ENCODE results near the gene PDE11A.
A peak's percentile ranks its signal among the peaks of the same experiment; 100 is the strongest.

Gene PDE11A

GRCh38 chr2:177756336-177756735 lies 316.2 kb downstream of the PDE11A start:
- DNase-seq: no peak

- no peak for DNase-seq
These were observed 318.1 kb downstream of the PDE11A start for GRCh38 chr2:177754492-177754873.

DNA sequence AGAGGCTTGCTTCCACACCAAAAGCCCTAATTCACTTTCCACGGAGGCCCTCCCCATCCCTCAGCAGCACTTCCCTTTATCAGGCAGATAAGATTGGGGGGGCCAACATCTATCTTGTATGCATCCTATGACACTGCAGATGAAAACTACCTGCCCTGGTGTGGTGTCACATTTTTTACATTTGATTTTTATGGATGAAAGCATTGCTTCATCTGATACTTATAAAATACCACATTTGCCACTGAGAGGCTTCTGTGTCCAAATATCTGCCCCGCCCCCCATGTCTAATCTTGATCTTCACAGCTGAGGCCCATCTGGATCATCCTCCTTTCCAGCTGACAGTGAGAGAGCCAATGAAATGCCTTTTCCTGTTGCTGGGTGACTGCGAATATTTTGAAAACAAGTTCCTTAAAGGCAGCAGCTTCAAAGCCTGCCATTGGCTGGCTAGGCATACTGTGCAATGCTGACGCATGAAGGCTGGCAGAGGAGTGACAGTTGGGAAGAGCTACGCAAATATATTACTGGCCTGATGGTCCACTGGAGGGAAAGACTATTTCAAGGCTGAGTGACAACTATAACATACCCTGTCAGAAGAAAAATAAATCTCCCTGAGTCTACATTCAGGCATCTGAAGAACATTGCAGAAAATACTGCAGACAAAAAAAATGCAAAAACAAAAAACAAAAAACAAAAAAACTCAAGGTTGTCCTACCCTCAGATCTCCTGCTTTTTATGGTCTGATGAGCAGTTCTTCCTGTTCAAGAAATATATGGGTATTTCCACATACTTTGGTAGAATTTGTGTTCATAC lies 318.7 kb downstream of the PDE11A start:
- peak; percentile 64 to 72 for DNase-seq

GRCh38 chr2:177748360-177748759 lies 324.2 kb downstream of the PDE11A start:
- DNase-seq: no peak

GRCh38 chr2:177747384-177747783 lies 325.2 kb downstream of the PDE11A start:
- DNase-seq: no peak

DNA sequence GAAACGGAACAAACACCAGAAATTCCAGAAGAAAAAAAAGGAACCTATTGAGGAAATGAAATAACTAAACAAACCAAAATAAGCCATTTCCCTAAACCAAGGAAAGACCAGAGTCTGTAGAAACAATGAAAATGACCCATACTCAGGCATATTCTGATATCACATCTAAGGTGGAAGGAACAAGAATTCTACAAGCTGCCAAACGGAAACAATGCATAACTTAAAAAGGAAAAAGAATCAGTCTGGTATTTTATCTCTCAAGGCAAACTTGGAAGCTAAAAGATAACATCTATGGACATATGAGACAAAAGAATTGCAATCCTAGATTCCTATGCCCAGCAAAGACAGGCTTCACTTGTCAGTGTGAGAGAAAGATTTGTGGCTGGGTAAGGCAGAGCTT lies 326.2 kb downstream of the PDE11A start:
- DNase-seq: no peak

GRCh38 chr2:177745531-177745930 lies 327.0 kb downstream of the PDE11A start:
- DNase-seq: no peak

DNA sequence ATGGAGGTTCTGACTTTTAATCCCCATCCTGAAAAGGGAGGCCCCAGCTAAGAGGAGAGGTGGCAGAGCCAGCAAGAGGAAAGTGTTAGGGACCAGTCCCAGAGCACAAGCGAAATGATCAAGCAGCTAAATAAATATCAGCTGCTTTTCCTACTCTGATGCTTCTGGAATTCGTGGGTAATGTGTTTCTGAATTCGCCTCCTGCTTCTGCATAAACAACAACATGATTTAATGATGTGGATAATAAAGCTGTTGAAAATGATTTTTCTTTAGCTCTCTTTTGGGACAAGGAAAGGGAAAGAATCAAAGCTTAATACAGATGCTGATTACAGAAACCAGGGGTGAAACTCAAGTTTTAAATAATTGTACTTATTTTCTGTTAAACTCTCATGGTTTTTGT lies 329.7 kb downstream of the PDE11A start:
- DNase-seq: no peak

GRCh38 chr2:177741866-177742265 lies 330.7 kb downstream of the PDE11A start:
- no peak for DNase-seq

GRCh38 chr2:177740700-177741099 lies 331.9 kb downstream of the PDE11A start:
- no peak for DNase-seq

GRCh38 chr2:177738461-177739235 lies 333.9 kb downstream of the PDE11A start:
- DNase-seq: no peak

GRCh38 chr2:177735318-177735803 lies 337.2 kb downstream of the PDE11A start:
- no peak for DNase-seq

DNA sequence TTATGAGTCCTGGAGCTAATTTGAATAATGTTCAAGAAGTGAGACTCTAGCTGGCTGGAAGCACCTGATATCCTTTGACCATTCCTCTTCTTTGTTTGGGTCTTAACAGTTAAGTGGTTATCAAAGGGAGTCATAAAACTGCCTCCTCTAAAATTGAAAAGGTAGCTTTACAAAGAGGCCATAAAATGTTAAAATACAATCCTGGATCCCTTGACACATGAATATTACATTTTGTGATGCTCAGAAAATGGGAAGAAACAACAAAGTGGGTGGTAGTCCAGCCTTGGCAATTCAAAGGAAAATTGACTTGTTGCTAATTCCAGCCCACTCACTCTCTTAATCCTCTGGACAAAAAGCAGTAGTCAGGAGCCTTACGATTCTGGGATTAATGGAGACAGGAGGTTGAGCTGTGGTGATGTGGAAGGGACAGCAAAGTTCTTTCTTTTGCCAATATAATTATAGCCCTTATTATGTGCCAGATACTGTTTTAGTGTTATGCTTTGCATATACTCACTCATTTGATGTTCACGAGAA lies 339.2 kb downstream of the PDE11A start:
- no peak for DNase-seq

GRCh38 chr2:177731384-177731783 lies 341.2 kb downstream of the PDE11A start:
- DNase-seq: no peak

- no peak for DNase-seq
These were observed 341.8 kb downstream of the PDE11A start for GRCh38 chr2:177730792-177731191.

DNA sequence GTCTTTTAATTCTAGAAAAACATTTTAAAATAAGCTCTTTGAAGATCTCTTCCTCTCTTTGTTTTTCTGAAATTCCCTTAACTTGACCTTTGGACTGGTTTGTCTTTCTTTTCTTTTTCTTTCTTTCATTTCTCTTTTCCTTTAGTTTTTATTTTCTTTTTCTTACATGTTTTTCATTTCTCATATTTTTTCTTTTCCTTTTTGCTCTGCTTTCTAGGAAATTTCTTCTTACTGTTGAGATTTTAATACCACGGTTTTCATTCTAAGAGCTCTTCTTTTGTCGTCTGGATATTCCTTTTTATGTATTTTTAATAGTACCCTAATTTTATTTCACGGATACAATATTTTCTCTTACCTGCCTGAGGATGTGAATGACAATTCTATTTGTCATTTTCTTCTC lies 342.2 kb downstream of the PDE11A start:
- DNase-seq: no peak

DNA sequence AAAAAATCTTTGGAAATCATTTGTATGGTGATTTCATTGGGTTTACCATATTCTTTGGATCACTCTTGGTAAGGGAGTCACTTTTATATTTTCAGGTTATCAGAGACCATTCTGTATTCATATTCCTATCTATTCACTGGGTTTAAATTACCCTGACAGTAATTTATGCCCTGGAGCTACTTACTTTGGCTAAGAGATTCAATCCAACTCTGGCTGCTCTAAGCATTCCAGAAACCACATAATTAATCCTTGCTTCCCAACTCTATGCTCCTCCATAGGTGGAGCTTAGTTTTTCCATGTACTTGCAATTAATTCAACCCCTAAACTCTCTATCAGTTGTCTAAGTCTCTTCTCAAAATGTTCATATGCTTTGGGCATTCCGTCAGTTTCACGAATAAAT lies 343.7 kb downstream of the PDE11A start:
- DNase-seq: no peak

- DNase-seq: no peak
These were observed 344.2 kb downstream of the PDE11A start for GRCh38 chr2:177728399-177728765.

GRCh38 chr2:177727577-177728398 lies 344.8 kb downstream of the PDE11A start:
- no peak for DNase-seq

- DNase-seq: no peak
These were observed 345.6 kb downstream of the PDE11A start for GRCh38 chr2:177726931-177727348.

DNA sequence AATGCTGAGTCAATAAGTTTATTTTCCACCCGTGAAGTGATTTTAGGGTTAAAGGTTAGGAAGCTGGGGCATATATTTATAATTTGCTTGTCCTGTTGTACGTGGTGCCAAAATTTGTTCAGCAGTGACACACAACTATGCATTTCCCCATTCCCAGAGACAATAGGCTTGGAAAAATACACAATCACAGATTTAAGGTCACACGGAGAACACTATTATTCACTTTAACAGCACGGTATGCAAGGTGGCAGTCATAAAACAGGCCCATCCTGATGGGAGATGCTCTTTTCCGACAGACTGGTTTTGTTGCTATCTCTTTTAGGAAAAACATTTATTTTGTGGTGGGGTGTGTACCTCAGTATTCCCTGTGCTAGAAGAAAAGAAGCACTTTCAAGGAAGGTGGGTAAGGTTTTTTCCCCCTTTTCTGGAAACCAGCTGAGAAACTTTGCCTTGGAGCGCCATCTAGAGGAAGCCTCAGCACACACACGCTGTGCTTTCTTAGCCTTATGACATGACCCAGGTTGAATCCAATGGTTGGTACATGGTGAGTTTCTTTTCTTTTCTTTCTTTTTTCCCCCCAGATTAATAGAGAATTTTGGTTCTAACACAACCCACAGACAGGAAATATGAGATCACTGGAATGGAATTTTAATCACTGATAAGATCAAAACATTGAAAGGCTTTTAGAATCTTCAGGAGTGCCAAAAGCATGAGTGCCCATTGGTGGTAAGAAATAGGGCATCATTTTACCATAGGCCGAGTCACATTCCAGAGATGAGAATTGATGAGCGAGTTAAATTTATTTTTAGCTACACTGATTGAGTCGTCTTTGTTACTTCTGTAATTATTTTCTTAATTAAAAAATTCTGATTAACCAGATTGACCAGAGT lies 347.9 kb downstream of the PDE11A start:
- peak; percentile 32 to 47 for DNase-seq

- DNase-seq: no peak
These were observed 349.3 kb downstream of the PDE11A start for GRCh38 chr2:177723235-177723634.
